HG03066 (cell line): ENCODE results near the gene ITIH5.
"Not testable (repeated sequence)": the region's sequence is repeated elsewhere in the genome, so short reads cannot be mapped to it uniquely, and the experiment has no call there.

ENCODE experiments used
- ATAC-seq: cut with Tn5 transposase; IDR thresholded peaks from one replicate; pipeline ENCODE4 v1.9.1; 2021; ENCODE audit warnings: low read depth; ENCODE audit not compliant: unreplicated experiment

The ITIH5 gene

GRCh38 chr10:7689591-7689990, 22.8 kb upstream of the ITIH5 start:
- ATAC-seq, result no peak

GRCh38 chr10:7687228-7687907, 20.6 kb upstream of the ITIH5 start:
- peak; percentile 95 for ATAC-seq

GRCh38 chr10:7686351-7687171, 19.8 kb upstream of the ITIH5 start:
- ATAC-seq, result no peak

GRCh38 chr10:7680078-7680477, 13.3 kb upstream of the ITIH5 start:
- not testable (repeated sequence) for ATAC-seq

GRCh38 chr10:7679256-7679655, 12.5 kb upstream of the ITIH5 start:
- ATAC-seq, result no peak

GRCh38 chr10:7672341-7673134, 5.8 kb upstream of the ITIH5 start:
- ATAC-seq, result no peak

GRCh38 chr10:7670157-7670556, 3.4 kb upstream of the ITIH5 start:
- ATAC-seq, result no peak

- ATAC-seq, result no peak
Observed at GRCh38 chr10:7667262-7668141, 736 bp upstream of the ITIH5 start.

GRCh38 chr10:7665767-7666166, 999 bp downstream of the ITIH5 start:
- no peak for ATAC-seq

- ATAC-seq, result no peak
Observed at GRCh38 chr10:7664707-7665106, 2.1 kb downstream of the ITIH5 start.

GRCh38 chr10:7662522-7662921, 4.2 kb downstream of the ITIH5 start:
- ATAC-seq, result no peak

- no peak for ATAC-seq
Observed at GRCh38 chr10:7659560-7659959, 7.2 kb downstream of the ITIH5 start.

- ATAC-seq, result no peak
Observed at GRCh38 chr10:7657552-7657951, 9.2 kb downstream of the ITIH5 start.

- ATAC-seq, result not testable (repeated sequence)
Observed at GRCh38 chr10:7657079-7657478, 9.7 kb downstream of the ITIH5 start.

GRCh38 chr10:7651853-7652470, 14.8 kb downstream of the ITIH5 start:
- ATAC-seq, result no peak

- ATAC-seq, result no peak
Observed at GRCh38 chr10:7649673-7650300, 17.0 kb downstream of the ITIH5 start.

- ATAC-seq, result no peak
Observed at GRCh38 chr10:7647062-7647664, 19.6 kb downstream of the ITIH5 start.

GRCh38 chr10:7642491-7643011, 24.2 kb downstream of the ITIH5 start:
- no peak for ATAC-seq
